CD8-positive, alpha-beta memory T cell (primary cell): ENCODE data around the gene ATXN7L3B. TPM values are rescaled to one million over a fixed set of nuclear protein-coding genes. Genes with fewer than 3 reads are reported as not detected.
A peak's percentile ranks its signal among the peaks of the same experiment; 100 is the strongest.
"Not testable (repeated sequence)": the region's sequence is repeated elsewhere in the genome, so short reads cannot be mapped to it uniquely, and the experiment has no call there.

Experiments used
- CTCF ChIA-PET: fragments of 350-600 bp; sonication (Branson Sonifier 250); formaldehyde crosslinking; loops from one replicate; lab custom pipeline; 2021; ENCODE audit warnings: antibody characterized with exemption; lab: Charles Lee
- POLR2A ChIA-PET: fragments of 350-600 bp; sonication (Branson Sonifier 250); formaldehyde crosslinking; loops from one replicate; lab custom pipeline; 2021; ENCODE audit warnings: antibody characterized with exemption; lab: Charles Lee
- DNase-seq, 5 donors: peaks; one replicate each; pipeline versions ENCODE4 v3.0.0 to v3.0.0-alpha.2; 2020 to 2022; ENCODE audit warnings: mixed read lengths in 1 of 5
- H3K27ac ChIP-seq: one replicate; pipeline ENCODE4 v1.7.0; 2013; ENCODE audit warnings: low read depth, mild to moderate bottlenecking, low read length, moderate library complexity
- H3K27me3 ChIP-seq: 2 replicates; pipeline ENCODE4 v1.7.0; 2013; ENCODE audit warnings: low read length, mild to moderate bottlenecking; ENCODE audit not compliant: insufficient read depth, poor library complexity, severe bottlenecking
- H3K36me3 ChIP-seq: 2 replicates; pipeline ENCODE4 v1.7.0; 2013; ENCODE audit warnings: mild to moderate bottlenecking, low read length, moderate library complexity; ENCODE audit not compliant: insufficient read depth
- H3K4me1 ChIP-seq: 2 replicates; pipeline ENCODE4 v1.7.0; 2013; ENCODE audit warnings: mild to moderate bottlenecking, low read length, moderate library complexity; ENCODE audit not compliant: insufficient read depth
- H3K4me3 ChIP-seq: 2 replicates; pipeline ENCODE4 v1.7.0; 2013; ENCODE audit warnings: mild to moderate bottlenecking, low read length
- H3K9me3 ChIP-seq: 2 replicates; pipeline ENCODE4 v1.7.0; 2013; ENCODE audit warnings: mild to moderate bottlenecking, low read length
- H3K27ac Mint-ChIP-seq, 8 donors: one replicate each; pipeline ENCODE4 v1.8.0; 2020 to 2021; ENCODE audit warnings: mixed read lengths in 8 of 8, mild to moderate bottlenecking in 6 of 8, inconsistent platforms in 3 of 8, moderate library complexity in 3 of 8
- H3K27me3 Mint-ChIP-seq, 2 donors: one replicate each; pipeline ENCODE4 v1.8.0; 2020 to 2021; ENCODE audit warnings: mixed read lengths in 2 of 2, mild to moderate bottlenecking in 1 of 2, moderate library complexity in 1 of 2
- H3K36me3 Mint-ChIP-seq, 3 donors: one replicate each; pipeline ENCODE4 v1.8.0; 2020 to 2021; ENCODE audit warnings: mixed read lengths in 3 of 3, inconsistent platforms in 1 of 3, mild to moderate bottlenecking in 1 of 3
- H3K4me1 Mint-ChIP-seq, 3 donors: one replicate each; pipeline ENCODE4 v1.8.0; 2020 to 2021; ENCODE audit warnings: mixed read lengths in 3 of 3, inconsistent platforms in 1 of 3, mild to moderate bottlenecking in 1 of 3
- H3K4me3 Mint-ChIP-seq, 7 donors: one replicate each; pipeline ENCODE4 v1.8.0; 2020 to 2021; ENCODE audit warnings: mixed read lengths in 7 of 7, mild to moderate bottlenecking in 6 of 7, moderate library complexity in 4 of 7, inconsistent platforms in 2 of 7
- H3K9me3 Mint-ChIP-seq, 5 donors: one replicate each; pipeline ENCODE4 v1.8.0; 2020 to 2022; ENCODE audit warnings: mixed read lengths in 5 of 5, mild to moderate bottlenecking in 3 of 5, moderate library complexity in 2 of 5, inconsistent platforms in 1 of 5
- polyA plus RNA-seq: library from polyadenylated mRNA; unstranded; fragments of 300-500 nt; fragmentation: Illumina TruSeq; gene quantifications from one replicate; pipeline ENCODE4 v1.2.3, GENCODE V29; 2021
- total RNA-seq, 2 experiments: library from RNA; stranded (reverse); gene quantifications; one replicate each; pipeline ENCODE4 v1.2.3, GENCODE V29; 2021

ATXN7L3B gene, protein sequence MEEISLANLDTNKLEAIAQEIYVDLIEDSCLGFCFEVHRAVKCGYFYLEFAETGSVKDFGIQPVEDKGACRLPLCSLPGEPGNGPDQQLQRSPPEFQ
- 10 to 100 TPM; 22.5 to 22.7 TPM for total RNA-seq
- polyA plus RNA-seq, result 21.9 TPM

- Mint-ChIP-seq H3K4me3 (peak within 1 kb of the TSS; percentile 90 to 99 (median 97)), H3K36me3 (peaks cover 0 to 52% (median 13%) of the 10 kb centered on the region in 3 donors), H3K9me3 (no peaks in the 10 kb centered on the region), H3K4me1 (peaks cover 56 to 57% (median 56%) of the 10 kb centered on the region in 3 donors), H3K27ac (peak within 1 kb of the TSS; percentile 98 to 100 (median 99)), H3K27me3 (no peaks in the 10 kb centered on the region)
- ChIA-PET CTCF (interaction anchor here (1.2 kb wide), 1 partner anchor 18 kb away, joined by 4 read pairs; no protein-coding TSS in a partner anchor), POLR2A (no interaction called here)
- H3K27ac ChIP-seq, result peak within 1 kb of the TSS; percentile 98
- H3K4me1 ChIP-seq, result peaks cover 42% of the 10 kb centered on the region
- H3K4me3 ChIP-seq, result peak within 1 kb of the TSS; percentile 95
- no peaks in the 10 kb centered on the region for H3K9me3 ChIP-seq
- peak; percentile 93 to 97 (median 96) for DNase-seq
- H3K27me3 ChIP-seq, result no peaks in the 10 kb centered on the region
- H3K36me3 ChIP-seq, result peaks cover 5% of the 10 kb centered on the region
These were observed at the start of gene ATXN7L3B for GRCh38 chr12:74537707-74538385. Gene ATXN7L3B (plus strand): TSS chr12:74537835. CDS start chr12:74538113, 278 bp downstream.

DNA sequence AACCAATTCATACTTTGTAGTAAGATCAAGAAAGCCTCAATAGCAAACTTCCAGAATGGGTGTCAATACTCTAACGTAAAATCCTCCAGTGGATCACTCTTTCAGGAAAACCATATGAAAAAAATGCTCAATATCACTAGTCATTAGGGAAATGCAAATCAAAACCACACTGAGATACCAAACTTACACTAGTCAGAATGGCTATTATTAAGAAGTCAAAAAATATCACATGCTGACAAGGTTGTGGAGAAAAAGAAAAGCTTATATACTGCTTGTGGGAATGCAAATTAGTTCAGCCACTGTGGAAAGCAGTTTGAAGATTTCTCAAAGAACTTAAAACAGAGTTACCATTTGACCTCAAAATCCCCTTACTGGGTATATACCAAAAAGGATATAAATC is 49.5 kb upstream of the ATXN7L3B start:
- POLR2A ChIA-PET, result no interaction called here
- H3K36me3 ChIP-seq, result no peaks in the 10 kb centered on the region
- Mint-ChIP-seq H3K36me3 (no peaks in the 10 kb centered on the region), H3K9me3 (no peaks in the 10 kb centered on the region), H3K4me3 (no peak overlapping the region), H3K27me3 (peaks cover 1 to 7% of the 10 kb centered on the region in 2 donors), H3K27ac (no peak overlapping the region), H3K4me1 (peaks cover 20 to 28% (median 26%) of the 10 kb centered on the region in 3 donors)
- no peaks in the 10 kb centered on the region for H3K9me3 ChIP-seq
- no peak for DNase-seq
- no peak overlapping the region for H3K4me3 ChIP-seq
- H3K4me1 ChIP-seq, result no peaks in the 10 kb centered on the region
- CTCF ChIA-PET, result no interaction called here
- H3K27ac ChIP-seq, result no peak overlapping the region
- H3K27me3 ChIP-seq, result no peaks in the 10 kb centered on the region

GRCh38 chr12:74489543-74489942 is 48.1 kb upstream of the ATXN7L3B start:
- Histone ChIP-seq H3K27me3 (no peaks in the 10 kb centered on the region), H3K9me3 (no peaks in the 10 kb centered on the region), H3K4me1 (no peaks in the 10 kb centered on the region), H3K4me3 (no peak overlapping the region), H3K27ac (no peak overlapping the region), H3K36me3 (no peaks in the 10 kb centered on the region)
- no peak for DNase-seq
- Mint-ChIP-seq H3K4me3 (peak overlapping the region in 3 of 7 donors; percentile 16 to 30 (median 16)), H3K27ac (peak overlapping the region; percentile 3 to 95 (median 48)), H3K27me3 (peaks cover 2 to 10% of the 10 kb centered on the region in 2 donors), H3K4me1 (peaks cover 20 to 28% (median 23%) of the 10 kb centered on the region in 3 donors), H3K36me3 (no peaks in the 10 kb centered on the region), H3K9me3 (peaks cover 0 to 2% (median 0%) of the 10 kb centered on the region in 5 donors)
- POLR2A ChIA-PET, result no interaction called here
- CTCF ChIA-PET, result no interaction called here

DNA sequence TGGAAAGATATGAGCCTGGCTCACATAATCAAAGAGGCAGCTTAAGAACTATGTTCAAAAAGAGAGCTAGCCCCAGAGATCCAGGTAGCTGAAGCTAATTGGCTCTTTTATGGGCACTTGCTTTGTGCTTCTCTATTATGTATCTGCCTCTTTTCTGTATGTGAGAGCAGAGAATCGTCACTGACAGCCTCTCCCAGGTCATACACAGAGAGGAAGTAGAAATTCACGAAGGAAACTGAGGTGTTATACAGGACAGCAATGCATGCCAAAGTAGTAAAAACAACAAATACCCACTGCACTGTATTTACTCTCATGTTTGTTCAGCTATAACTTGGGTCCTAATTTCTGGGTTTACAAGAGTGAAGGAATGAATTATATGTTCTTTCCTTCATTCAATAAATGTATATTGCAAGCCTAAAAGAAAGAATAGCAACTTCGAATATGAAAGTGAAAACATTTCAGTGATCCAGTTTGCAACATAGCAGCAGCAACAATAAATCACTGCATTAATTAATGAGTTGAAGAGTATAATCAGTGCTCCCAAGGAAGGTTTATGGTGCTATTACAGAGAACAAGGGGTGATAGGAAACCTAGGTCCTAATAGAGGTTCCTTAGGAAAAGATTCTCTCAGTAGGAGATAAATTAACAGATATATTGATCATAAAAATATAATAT is 47.1 kb upstream of the ATXN7L3B start:
- no peaks in the 10 kb centered on the region for H3K4me1 ChIP-seq
- POLR2A ChIA-PET, result no interaction called here
- no peak overlapping the region for H3K27ac ChIP-seq
- DNase-seq, result peak in 1 of 5 donors; percentile 10
- CTCF ChIA-PET, result no interaction called here
- H3K4me3 ChIP-seq, result peak overlapping the region; percentile 46
- Mint-ChIP-seq H3K4me1 (peaks cover 19 to 22% (median 20%) of the 10 kb centered on the region in 3 donors), H3K27ac (peak overlapping the region; percentile 23 to 91 (median 76)), H3K9me3 (peaks cover 0 to 2% (median 0%) of the 10 kb centered on the region in 5 donors), H3K36me3 (no peaks in the 10 kb centered on the region), H3K4me3 (peak overlapping the region; percentile 28 to 85 (median 75)), H3K27me3 (peaks cover 2 to 10% of the 10 kb centered on the region in 2 donors)
- H3K27me3 ChIP-seq, result no peaks in the 10 kb centered on the region
- no peaks in the 10 kb centered on the region for H3K36me3 ChIP-seq
- no peaks in the 10 kb centered on the region for H3K9me3 ChIP-seq

DNA sequence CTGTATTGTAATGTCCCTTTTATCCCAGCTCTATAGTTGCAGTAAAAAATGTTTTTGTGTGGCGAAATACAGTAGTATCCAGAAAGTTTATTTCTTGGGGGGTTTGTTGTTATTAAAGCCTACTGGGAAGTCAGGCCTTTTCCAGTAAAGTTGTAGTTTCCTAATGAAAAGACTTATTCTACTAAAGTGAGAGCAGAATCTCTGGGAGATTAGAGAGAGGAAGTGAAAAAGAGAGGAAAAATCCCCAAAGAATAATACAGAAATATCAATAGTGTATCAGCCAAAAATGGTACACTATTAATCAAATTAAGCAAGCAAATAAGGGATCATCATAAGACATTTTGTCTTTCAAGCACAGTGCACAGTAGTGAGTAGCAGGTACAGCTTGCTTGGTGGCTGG is 46.3 kb upstream of the ATXN7L3B start:
- H3K27me3 ChIP-seq, result no peaks in the 10 kb centered on the region
- no peak for DNase-seq
- Mint-ChIP-seq H3K4me3 (peak overlapping the region in 2 of 7 donors; percentile 10 to 37), H3K9me3 (peaks cover 0 to 2% (median 0%) of the 10 kb centered on the region in 5 donors), H3K4me1 (peaks cover 19 to 22% (median 20%) of the 10 kb centered on the region in 3 donors), H3K27ac (peak overlapping the region in 6 of 8 donors; percentile 24 to 85 (median 79)), H3K27me3 (peaks cover 2 to 10% of the 10 kb centered on the region in 2 donors), H3K36me3 (no peaks in the 10 kb centered on the region)
- no peaks in the 10 kb centered on the region for H3K9me3 ChIP-seq
- H3K36me3 ChIP-seq, result no peaks in the 10 kb centered on the region
- H3K4me3 ChIP-seq, result no peak overlapping the region
- POLR2A ChIA-PET, result no interaction called here
- CTCF ChIA-PET, result no interaction called here
- H3K27ac ChIP-seq, result no peak overlapping the region
- no peaks in the 10 kb centered on the region for H3K4me1 ChIP-seq

DNA sequence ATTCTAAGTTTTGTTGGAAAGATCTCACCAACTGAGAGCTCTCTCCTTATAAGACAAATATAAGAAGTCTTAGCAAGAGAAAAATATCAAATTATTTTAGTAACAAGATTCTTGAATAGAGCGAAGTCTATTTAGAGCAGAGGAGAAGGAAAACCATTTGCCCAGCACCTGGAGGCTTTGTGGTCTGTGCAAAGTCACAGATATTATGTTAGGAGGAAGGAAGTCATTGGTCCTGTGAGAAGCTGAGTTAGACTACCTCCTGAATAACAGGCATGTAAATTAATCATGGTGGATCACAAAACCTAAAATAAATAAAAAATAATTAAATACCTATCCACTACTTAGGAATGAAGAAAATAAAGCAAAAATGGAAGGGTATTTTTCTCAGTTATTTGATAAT is 38.4 kb upstream of the ATXN7L3B start:
- H3K36me3 Mint-ChIP-seq, result no peaks in the 10 kb centered on the region
- no peak overlapping the region for H3K4me3 ChIP-seq
- DNase-seq, result no peak
- ChIA-PET POLR2A (no interaction called here), CTCF (no interaction called here)
- no peaks in the 10 kb centered on the region for H3K9me3 ChIP-seq
- no peaks in the 10 kb centered on the region for H3K27me3 ChIP-seq
- H3K27ac Mint-ChIP-seq, result no peak overlapping the region
- peaks cover 0 to 2% (median 0%) of the 10 kb centered on the region in 3 donors for H3K4me1 Mint-ChIP-seq
- no peaks in the 10 kb centered on the region for H3K4me1 ChIP-seq
- H3K27ac ChIP-seq, result no peak overlapping the region
- peaks cover 0 to 2% (median 0%) of the 10 kb centered on the region in 5 donors for H3K9me3 Mint-ChIP-seq
- H3K4me3 Mint-ChIP-seq, result no peak overlapping the region
- H3K27me3 Mint-ChIP-seq, result peaks cover 0 to 4% of the 10 kb centered on the region in 2 donors
- no peaks in the 10 kb centered on the region for H3K36me3 ChIP-seq

- H3K9me3 Mint-ChIP-seq, H3K36me3 ChIP-seq, H3K4me3 ChIP-seq, H3K27ac ChIP-seq, H3K27me3 ChIP-seq, H3K9me3 ChIP-seq, H3K4me1 ChIP-seq, H3K36me3 Mint-ChIP-seq, H3K4me1 Mint-ChIP-seq, CTCF ChIA-PET, POLR2A ChIA-PET, DNase-seq: not testable (repeated sequence)
- Mint-ChIP-seq H3K27me3 (peaks cover 2 to 32% of the 10 kb centered on the region in 2 donors), H3K27ac (peak overlapping the region in 2 of 8 donors; percentile 72 to 79), H3K4me3 (peak overlapping the region in 2 of 7 donors; percentile 62 to 72)
These were observed 28.6 kb upstream of the ATXN7L3B start for GRCh38 chr12:74508873-74509657.
